Esophagus muscularis mucosa (tissue), 4 donors: ENCODE data around the gene AGK.

Experiments used
- CTCF ChIP-seq, 3 experiments: fragments of 200-600 bp in 2 of 3; fragments of 450-650 bp in 1 of 3; sonication (generic) in 2 of 3; IDR thresholded peaks; one replicate each; pipeline ENCODE4 v1.5.1; 2017 to 2019; ENCODE audit warnings: antibody characterized with exemption in 3 of 3, mild to moderate bottlenecking in 2 of 3, moderate library complexity in 1 of 3
- EP300 ChIP-seq: sonication (generic); formaldehyde crosslinking; IDR thresholded peaks from one replicate; pipeline ENCODE4 v1.6.1; 2017; ENCODE audit warnings: antibody characterized with exemption
- POLR2A ChIP-seq: fragments of 450-650 bp; IDR thresholded peaks from one replicate; pipeline ENCODE4 v1.6.1; 2017; ENCODE audit warnings: antibody characterized with exemption, moderate library complexity, mild to moderate bottlenecking, low read depth
- POLR2AphosphoS5 ChIP-seq, 2 donors: sonication (generic); formaldehyde crosslinking; IDR thresholded peaks; one replicate each; pipeline ENCODE4 v1.6.1; 2017; ENCODE audit warnings: antibody characterized with exemption in 2 of 2

- TF ChIP-seq CTCF (IDR thresholded peaks at IDR 0.05) (no peak), POLR2A (no peak), POLR2AphosphoS5 (IDR thresholded peaks at IDR 0.05) (no peak), EP300 (no peak)
Measured at GRCh38 chr7:141525973-141526514, 25.2 kb upstream of the AGK start.
